ENCODE results near the gene TMEM170B. TPM values are rescaled to one million over a fixed set of nuclear protein-coding genes. Genes with fewer than 3 reads are reported as not detected.

Gene TMEM170B
- total RNA-seq, 1 donor from 2014 or later, result 19.3 TPM

GRCh38 chr6:11604836-11605506 is 67.4 kb downstream of the TMEM170B start:
- H3K4me3 Mint-ChIP-seq, result no peak overlapping the region
- TF ChIP-seq CTCF (conservative IDR thresholded peaks at IDR 0.05), result no peak
- DNase-seq (ENCODE audit: low read depth, low spot score), result no peak
- H3K9me3 Mint-ChIP-seq, result no peaks in the 10 kb centered on the region
- H3K36me3 Mint-ChIP-seq (ENCODE audit: low read depth), result no peaks in the 10 kb centered on the region
- no peaks in the 10 kb centered on the region for H3K27me3 Mint-ChIP-seq (ENCODE audit: low read depth)
- H3K4me1 Mint-ChIP-seq, result peaks cover 49% of the 10 kb centered on the region
- no peak overlapping the region for H3K27ac Mint-ChIP-seq (ENCODE audit: unreplicated experiment)

GRCh38 chr6:11605507-11605905 is 68.0 kb downstream of the TMEM170B start:
- no peak overlapping the region for H3K27ac Mint-ChIP-seq (ENCODE audit: unreplicated experiment)
- peaks cover 49% of the 10 kb centered on the region for H3K4me1 Mint-ChIP-seq
- no peaks in the 10 kb centered on the region for H3K9me3 Mint-ChIP-seq
- H3K4me3 Mint-ChIP-seq, result no peak overlapping the region
- no peak for TF ChIP-seq CTCF (conservative IDR thresholded peaks at IDR 0.05)
- no peaks in the 10 kb centered on the region for H3K27me3 Mint-ChIP-seq (ENCODE audit: low read depth)
- H3K36me3 Mint-ChIP-seq (ENCODE audit: low read depth), result no peaks in the 10 kb centered on the region
- no peak for DNase-seq (ENCODE audit: low read depth, low spot score)

- TF ChIP-seq CTCF (conservative IDR thresholded peaks at IDR 0.05), result no peak
- H3K36me3 Mint-ChIP-seq (ENCODE audit: low read depth), result no peaks in the 10 kb centered on the region
- H3K9me3 Mint-ChIP-seq, result no peaks in the 10 kb centered on the region
- H3K27me3 Mint-ChIP-seq (ENCODE audit: low read depth), result no peaks in the 10 kb centered on the region
- DNase-seq (ENCODE audit: low read depth, low spot score), result no peak
- no peak overlapping the region for H3K4me3 Mint-ChIP-seq
- H3K4me1 Mint-ChIP-seq, result peaks cover 49% of the 10 kb centered on the region
- no peak overlapping the region for H3K27ac Mint-ChIP-seq (ENCODE audit: unreplicated experiment)
Observed at GRCh38 chr6:11606332-11606731, 68.8 kb downstream of the TMEM170B start.

- no peak for DNase-seq (ENCODE audit: low read depth, low spot score)
- peaks cover 45% of the 10 kb centered on the region for H3K4me1 Mint-ChIP-seq
- H3K27ac Mint-ChIP-seq (ENCODE audit: unreplicated experiment), result no peak overlapping the region
- H3K9me3 Mint-ChIP-seq, result no peaks in the 10 kb centered on the region
- H3K36me3 Mint-ChIP-seq (ENCODE audit: low read depth), result no peaks in the 10 kb centered on the region
- TF ChIP-seq CTCF (conservative IDR thresholded peaks at IDR 0.05), result no peak
- H3K27me3 Mint-ChIP-seq (ENCODE audit: low read depth), result no peaks in the 10 kb centered on the region
- no peak overlapping the region for H3K4me3 Mint-ChIP-seq
Observed at GRCh38 chr6:11607383-11607782, 69.8 kb downstream of the TMEM170B start.

- no peaks in the 10 kb centered on the region for H3K27me3 Mint-ChIP-seq (ENCODE audit: low read depth)
- H3K27ac Mint-ChIP-seq (ENCODE audit: unreplicated experiment), result peak overlapping the region; percentile 87
- TF ChIP-seq CTCF (conservative IDR thresholded peaks at IDR 0.05), result no peak
- no peaks in the 10 kb centered on the region for H3K36me3 Mint-ChIP-seq (ENCODE audit: low read depth)
- DNase-seq (ENCODE audit: low read depth, low spot score), result no peak
- no peak overlapping the region for H3K4me3 Mint-ChIP-seq
- H3K4me1 Mint-ChIP-seq, result peaks cover 39% of the 10 kb centered on the region
- H3K9me3 Mint-ChIP-seq, result peaks cover 5% of the 10 kb centered on the region
Observed at GRCh38 chr6:11608600-11609323, 71.2 kb downstream of the TMEM170B start.

Measured in neural crest cell (in vitro differentiated cells).